Neuronal stem cell (in vitro differentiated cells): Measurements from ENCODE around the gene PEAK3.

Experiments used
- DNase-seq: peaks from one replicate; pipeline ENCODE4 v3.0.0-alpha.2; 2013; ENCODE audit warnings: low spot score
- H2AFZ ChIP-seq: one replicate; pipeline ENCODE4 v1.6.1; 2013; ENCODE audit warnings: mild to moderate bottlenecking, low read length, inconsistent platforms
- H2AK5ac ChIP-seq: 2 replicates; pipeline ENCODE4 v1.6.1; 2013; ENCODE audit warnings: low read depth, mild to moderate bottlenecking, inconsistent platforms, low read length, moderate library complexity, mixed read lengths
- H2BK120ac ChIP-seq: 2 replicates; pipeline ENCODE4 v1.6.1; 2013; ENCODE audit warnings: low read depth, mild to moderate bottlenecking, inconsistent platforms, low read length, moderate library complexity, mixed read lengths
- H2BK12ac ChIP-seq: one replicate; pipeline ENCODE4 v1.6.1; 2013; ENCODE audit warnings: low read length, inconsistent platforms
- H2BK15ac ChIP-seq: 2 replicates; pipeline ENCODE4 v1.6.1; 2013; ENCODE audit warnings: mild to moderate bottlenecking, low read length, inconsistent platforms, mixed read lengths
- H2BK5ac ChIP-seq: one replicate; pipeline ENCODE4 v1.6.1; 2013; ENCODE audit warnings: inconsistent platforms, mild to moderate bottlenecking, low read length, moderate library complexity
- H3K14ac ChIP-seq: one replicate; pipeline ENCODE4 v1.6.1; 2013; ENCODE audit warnings: low read length, inconsistent platforms
- H3K18ac ChIP-seq: 2 replicates; pipeline ENCODE4 v1.6.1; 2013; ENCODE audit warnings: low read length, inconsistent platforms
- H3K23ac ChIP-seq: 2 replicates; pipeline ENCODE4 v1.6.1; 2013; ENCODE audit warnings: low read depth, mild to moderate bottlenecking, mixed read lengths, low read length, inconsistent platforms; ENCODE audit not compliant: poor library complexity
- H3K27ac ChIP-seq: replicated peaks from 3 replicates; pipeline ENCODE4 v1.5.1; 2013; ENCODE audit warnings: low read length, inconsistent platforms
- H3K27me3 ChIP-seq, 3 experiments: 2 replicates each; pipeline ENCODE4 v1.6.1; 2013; ENCODE audit warnings: low read length in 3 of 3, mild to moderate bottlenecking in 2 of 3, inconsistent platforms in 1 of 3, low read depth in 1 of 3, mixed read lengths in 1 of 3, moderate library complexity in 1 of 3; ENCODE audit not compliant: control insufficient read depth in 3 of 3, insufficient read depth in 3 of 3
- H3K36me3 ChIP-seq, 2 donors: replicated peaks in 1 of 2; 2 replicates each; pipeline ENCODE4 v1.6.1; 2013; ENCODE audit warnings: low read length in 2 of 2; ENCODE audit not compliant: control insufficient read depth in 2 of 2, insufficient read depth in 2 of 2
- H3K4ac ChIP-seq: 2 replicates; pipeline ENCODE4 v1.6.1; 2013; ENCODE audit warnings: inconsistent platforms, mild to moderate bottlenecking, low read length, moderate library complexity
- H3K4me1 ChIP-seq, 2 donors: 1 replicate in 1 of 2; 2 replicates in 1 of 2; pipeline ENCODE4 v1.6.1; 2013; ENCODE audit warnings: low read length in 2 of 2, low read depth in 1 of 2; ENCODE audit not compliant: control insufficient read depth in 2 of 2, insufficient read depth in 1 of 2
- H3K4me2 ChIP-seq: one replicate; pipeline ENCODE4 v1.6.1; 2013; ENCODE audit warnings: mild to moderate bottlenecking, low read length, inconsistent platforms; ENCODE audit not compliant: insufficient read depth, poor library complexity, severe bottlenecking
- H3K4me3 ChIP-seq, 2 donors: 2 replicates each; pipeline ENCODE4 v1.5.1; 2013; ENCODE audit warnings: low read length in 2 of 2, mild to moderate bottlenecking in 2 of 2, inconsistent platforms in 1 of 2, moderate library complexity in 1 of 2
- H3K79me1 ChIP-seq: one replicate; pipeline ENCODE4 v1.6.1; 2013; ENCODE audit warnings: low read depth, mild to moderate bottlenecking, inconsistent platforms, low read length, moderate library complexity
- H3K9ac ChIP-seq: one replicate; pipeline ENCODE4 v1.6.1; 2013; ENCODE audit warnings: mild to moderate bottlenecking, low read depth, low read length, inconsistent platforms; ENCODE audit not compliant: poor library complexity
- H3K9me3 ChIP-seq, 2 donors: replicated peaks in 1 of 2; 2 replicates each; pipeline versions ENCODE3 to v1.6.1; 2013; ENCODE audit warnings: low read length in 2 of 2, mild to moderate bottlenecking in 2 of 2, inconsistent platforms in 1 of 2, low read depth in 1 of 2, mixed read lengths in 1 of 2, moderate library complexity in 1 of 2; ENCODE audit not compliant: control insufficient read depth in 2 of 2, insufficient read depth in 1 of 2
- H4K8ac ChIP-seq: one replicate; pipeline ENCODE4 v1.6.1; 2013; ENCODE audit warnings: low read depth, mild to moderate bottlenecking, inconsistent platforms, low read length, moderate library complexity
- H4K91ac ChIP-seq: one replicate; pipeline ENCODE4 v1.6.1; 2013; ENCODE audit warnings: low read length, low read depth, mild to moderate bottlenecking, inconsistent platforms; ENCODE audit not compliant: poor library complexity
- WGBS, 2 donors: extraction: QIAGEN DNeasy Blood & Tissue Kit; methylation state at CpG; one replicate each; pipeline ENCODE4 v1.1.7; 2013; ENCODE audit warnings: missing lambda C conversion rate in 2 of 2, mixed read lengths in 1 of 2; ENCODE audit not compliant: insufficient read length in 2 of 2, insufficient replicate concordance in 1 of 2; ENCODE audit errors: extremely low coverage in 2 of 2; 5-methylcytosine and 5-hydroxymethylcytosine counted together

Gene PEAK3

DNA sequence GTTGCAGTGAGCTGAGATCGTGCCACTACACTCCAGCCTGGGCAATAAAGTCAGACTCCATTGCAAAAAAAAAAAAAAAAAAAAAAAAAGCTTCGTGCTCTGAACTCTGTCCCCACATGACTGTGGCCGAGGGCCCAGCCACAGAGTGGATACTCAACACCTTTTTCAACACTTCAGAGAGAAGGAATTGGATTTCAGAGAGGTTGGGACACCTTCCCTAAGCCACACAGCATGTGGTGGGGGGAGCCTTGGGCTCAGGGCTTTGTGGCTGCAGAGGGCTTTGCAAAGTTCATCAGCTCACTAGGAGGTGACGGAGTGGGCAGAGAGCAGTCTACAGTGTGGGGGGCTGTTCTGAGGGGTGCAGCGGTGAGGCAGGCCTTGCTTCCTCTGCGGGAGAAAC, 36.9 kb upstream of the PEAK3 start:
- H3K9ac ChIP-seq = no peak overlapping the region
- H2BK120ac ChIP-seq = no peak overlapping the region
- H4K91ac ChIP-seq = no peak overlapping the region
- peaks cover 7 to 26% of the 10 kb centered on the region in 2 donors for H3K36me3 ChIP-seq
- H3K79me1 ChIP-seq = peaks cover 2% of the 10 kb centered on the region
- H2AFZ ChIP-seq = no peak overlapping the region
- H3K4me3 ChIP-seq = no peak overlapping the region
- peaks cover 4 to 13% of the 10 kb centered on the region in 2 donors for H3K4me1 ChIP-seq
- H3K18ac ChIP-seq = no peak overlapping the region
- H3K4me2 ChIP-seq = no peak overlapping the region
- no peak overlapping the region for H2BK15ac ChIP-seq
- H2AK5ac ChIP-seq = peak overlapping the region; percentile 68
- no CpG with 5 or more reads among the region's 6 CpGs for WGBS, 2 donors
- no peak overlapping the region for H3K4ac ChIP-seq
- no peak overlapping the region for H3K27ac ChIP-seq
- H3K23ac ChIP-seq = no peak overlapping the region
- no peak for DNase-seq
- H3K14ac ChIP-seq = no peak overlapping the region
- H3K27me3 ChIP-seq = no peaks in the 10 kb centered on the region
- H2BK12ac ChIP-seq = no peak overlapping the region
- peak overlapping the region; percentile 71 for H2BK5ac ChIP-seq
- no peak overlapping the region for H4K8ac ChIP-seq
- peaks cover 2 to 11% of the 10 kb centered on the region in 2 donors for H3K9me3 ChIP-seq

DNA sequence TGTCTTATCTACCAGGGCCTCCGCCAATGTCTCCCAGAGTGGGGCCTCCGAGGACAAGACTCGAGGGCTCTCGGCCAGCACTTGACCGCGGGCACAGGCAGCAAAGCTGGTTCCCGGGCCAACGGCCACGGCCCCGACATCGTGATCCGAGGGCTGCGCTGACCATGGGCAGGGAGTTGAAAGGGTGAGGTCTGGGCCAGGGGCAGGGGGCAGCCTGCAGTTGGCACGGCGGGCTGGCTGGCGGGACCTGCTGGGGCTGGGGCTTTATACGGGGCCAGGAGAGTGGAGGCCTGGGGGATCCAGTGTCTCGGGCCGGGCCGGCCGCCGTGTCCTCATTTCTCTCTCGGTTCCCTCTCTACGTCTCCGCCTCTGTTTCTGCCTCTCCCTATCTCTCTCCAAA, 35.8 kb upstream of the PEAK3 start:
- Histone ChIP-seq H4K8ac (no peak overlapping the region), H3K9ac (peak overlapping the region; percentile 44), H2BK120ac (no peak overlapping the region), H2BK5ac (no peak overlapping the region), H3K9me3 (peaks cover 5 to 11% of the 10 kb centered on the region in 2 donors), H2BK12ac (no peak overlapping the region), H2AFZ (no peak overlapping the region), H3K36me3 (peaks cover 7 to 16% of the 10 kb centered on the region in 2 donors), H3K27me3 (no peaks in the 10 kb centered on the region), H4K91ac (no peak overlapping the region), H3K4ac (no peak overlapping the region), H3K4me1 (peaks cover 4 to 13% of the 10 kb centered on the region in 2 donors), H3K4me2 (no peak overlapping the region), H3K14ac (no peak overlapping the region), H2BK15ac (peak overlapping the region; percentile 73), H2AK5ac (peak overlapping the region; percentile 10), H3K4me3 (no peak overlapping the region), H3K27ac (no peak overlapping the region), H3K23ac (peak overlapping the region; percentile 6), H3K18ac (peak overlapping the region; percentile 41), H3K79me1 (peaks cover 2% of the 10 kb centered on the region)
- DNase-seq = no peak
- WGBS, 2 donors = no CpG with 5 or more reads among the region's 25 CpGs

GRCh38 chr19:2317300-2317699, 35.3 kb upstream of the PEAK3 start:
- DNase-seq = no peak
- no peak overlapping the region for H2BK120ac ChIP-seq
- no CpG with 5 or more reads among the region's 13 CpGs for WGBS, 2 donors
- H3K18ac ChIP-seq = no peak overlapping the region
- H4K91ac ChIP-seq = no peak overlapping the region
- no peak overlapping the region for H3K23ac ChIP-seq
- peaks cover 4 to 11% of the 10 kb centered on the region in 2 donors for H3K36me3 ChIP-seq
- peaks cover 5 to 11% of the 10 kb centered on the region in 2 donors for H3K9me3 ChIP-seq
- H3K9ac ChIP-seq = no peak overlapping the region
- no peaks in the 10 kb centered on the region for H3K27me3 ChIP-seq
- peaks cover 4 to 13% of the 10 kb centered on the region in 2 donors for H3K4me1 ChIP-seq
- H2BK15ac ChIP-seq = no peak overlapping the region
- H4K8ac ChIP-seq = no peak overlapping the region
- H3K4me2 ChIP-seq = no peak overlapping the region
- H2AFZ ChIP-seq = no peak overlapping the region
- no peak overlapping the region for H3K27ac ChIP-seq
- peak overlapping the region; percentile 89 for H2AK5ac ChIP-seq
- H3K4ac ChIP-seq = no peak overlapping the region
- H3K79me1 ChIP-seq = peaks cover 2% of the 10 kb centered on the region
- H2BK5ac ChIP-seq = no peak overlapping the region
- H3K4me3 ChIP-seq = no peak overlapping the region
- H3K14ac ChIP-seq = no peak overlapping the region
- no peak overlapping the region for H2BK12ac ChIP-seq

DNA sequence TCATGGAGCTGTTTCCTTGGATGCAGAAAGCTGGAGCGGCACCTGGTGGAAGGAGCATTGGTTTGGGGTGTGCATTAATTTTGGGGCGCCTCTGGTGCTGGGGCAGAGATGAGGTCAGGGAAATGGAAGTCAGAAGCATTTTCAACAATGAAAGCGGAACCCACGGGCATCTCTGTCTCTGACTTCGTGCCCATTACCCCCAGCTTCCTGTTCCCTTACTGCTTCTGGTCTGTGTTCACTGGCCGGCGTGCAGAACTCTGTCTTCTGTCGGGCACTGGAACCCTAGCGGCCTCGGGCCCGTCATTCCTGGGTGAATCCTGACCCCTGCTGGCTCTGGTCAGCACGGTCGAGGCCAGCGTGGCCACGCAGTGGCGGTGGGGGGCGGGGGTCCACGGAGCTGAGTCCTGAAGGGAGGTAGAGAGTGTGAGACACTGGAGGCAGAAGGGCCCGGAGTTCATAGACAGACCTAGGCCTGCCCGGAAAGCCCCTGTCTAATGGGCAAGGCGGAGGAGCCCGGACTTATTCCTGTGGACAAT, 33.9 kb upstream of the PEAK3 start:
- H3K4ac ChIP-seq = no peak overlapping the region
- H3K14ac ChIP-seq = no peak overlapping the region
- H3K4me3 ChIP-seq = no peak overlapping the region
- H3K4me2 ChIP-seq = no peak overlapping the region
- H2BK12ac ChIP-seq = no peak overlapping the region
- peak overlapping the region; percentile 46 for H2AK5ac ChIP-seq
- peak overlapping the region; percentile 52 for H3K23ac ChIP-seq
- H3K27ac ChIP-seq = no peak overlapping the region
- H3K4me1 ChIP-seq = peaks cover 4 to 13% of the 10 kb centered on the region in 2 donors
- DNase-seq = peak; percentile 48
- H4K8ac ChIP-seq = no peak overlapping the region
- H2BK5ac ChIP-seq = peak overlapping the region; percentile 75
- peaks cover 1% of the 10 kb centered on the region in 2 donors for H3K36me3 ChIP-seq
- WGBS, 2 donors = no CpG with 5 or more reads among the region's 22 CpGs
- peaks cover 0 to 3% (median 0%) of the 10 kb centered on the region in 3 experiments for H3K27me3 ChIP-seq
- H2BK15ac ChIP-seq = no peak overlapping the region
- peak overlapping the region; percentile 7 for H3K18ac ChIP-seq
- no peak overlapping the region for H4K91ac ChIP-seq
- H3K9ac ChIP-seq = no peak overlapping the region
- peak overlapping the region; percentile 89 for H2AFZ ChIP-seq
- peaks cover 2% of the 10 kb centered on the region for H3K79me1 ChIP-seq
- peaks cover 5 to 11% of the 10 kb centered on the region in 2 donors for H3K9me3 ChIP-seq
- no peak overlapping the region for H2BK120ac ChIP-seq
